ENCODE measurements around the gene SEZ6L.

- TF ChIP-seq, protein P1, sequence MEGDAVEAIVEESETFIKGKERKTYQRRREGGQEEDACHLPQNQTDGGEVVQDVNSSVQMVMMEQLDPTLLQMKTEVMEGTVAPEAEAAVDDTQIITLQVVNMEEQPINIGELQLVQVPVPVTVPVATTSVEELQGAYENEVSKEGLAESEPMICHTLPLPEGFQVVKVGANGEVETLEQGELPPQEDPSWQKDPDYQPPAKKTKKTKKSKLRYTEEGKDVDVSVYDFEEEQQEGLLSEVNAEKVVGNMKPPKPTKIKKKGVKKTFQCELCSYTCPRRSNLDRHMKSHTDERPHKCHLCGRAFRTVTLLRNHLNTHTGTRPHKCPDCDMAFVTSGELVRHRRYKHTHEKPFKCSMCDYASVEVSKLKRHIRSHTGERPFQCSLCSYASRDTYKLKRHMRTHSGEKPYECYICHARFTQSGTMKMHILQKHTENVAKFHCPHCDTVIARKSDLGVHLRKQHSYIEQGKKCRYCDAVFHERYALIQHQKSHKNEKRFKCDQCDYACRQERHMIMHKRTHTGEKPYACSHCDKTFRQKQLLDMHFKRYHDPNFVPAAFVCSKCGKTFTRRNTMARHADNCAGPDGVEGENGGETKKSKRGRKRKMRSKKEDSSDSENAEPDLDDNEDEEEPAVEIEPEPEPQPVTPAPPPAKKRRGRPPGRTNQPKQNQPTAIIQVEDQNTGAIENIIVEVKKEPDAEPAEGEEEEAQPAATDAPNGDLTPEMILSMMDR (conservative IDR thresholded peaks at IDR 0.05; ENCODE audit: low read depth, low read length), result no peak
- no peak for TF ChIP-seq EZH2 (IDR thresholded peaks at IDR 0.05; ENCODE audit: low read length, unreplicated experiment)
These were observed 232.5 kb downstream of the SEZ6L start for GRCh38 chr22:26401726-26402125.
